ENCODE data around the gene LAMA3.

Gene LAMA3

DNA sequence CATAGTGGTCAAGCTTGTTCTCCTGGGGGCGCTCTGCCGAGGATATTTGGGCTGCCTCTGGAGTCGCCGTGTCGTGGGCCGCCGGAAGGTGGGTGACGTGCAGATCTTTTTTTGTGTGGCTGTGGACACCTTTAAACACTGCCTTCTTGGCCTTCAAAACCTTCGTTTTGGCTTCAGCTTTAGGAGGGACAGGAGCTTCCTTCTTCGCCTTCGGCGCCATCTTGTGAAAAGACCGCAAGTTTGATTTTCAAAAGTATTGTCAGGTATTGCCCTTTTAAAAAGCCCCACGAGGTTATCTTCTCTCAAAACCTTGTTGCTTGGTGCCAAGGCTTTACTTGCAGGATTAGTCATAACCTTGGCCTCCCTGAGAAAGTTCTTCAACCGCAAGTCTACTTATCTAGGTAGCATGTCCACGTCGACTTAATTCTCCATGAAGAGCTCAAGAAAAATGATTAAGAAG lies 20.8 kb downstream of the LAMA3 start:
- H3K14ac ChIP-seq (ENCODE audit: low read length in 2 of 2) = no peak overlapping the region
- peaks cover 0 to 3% of the 10 kb centered on the region in 2 experiments for H3K36me3 ChIP-seq (ENCODE audit: control insufficient read depth in 1 of 2, insufficient read depth in 2 of 2, low read depth in 1 of 2, low read length in 2 of 2)
- 89% methylated on average over 15 of the region's 17 CpGs for whole genome bisulfite sequencing
- no peak overlapping the region for H2BK12ac ChIP-seq (ENCODE audit: low read length in 2 of 2)
- H3K79me1 ChIP-seq (replicated peaks; ENCODE audit: low read length, poor library complexity, severe bottlenecking) = no peaks in the 10 kb centered on the region
- no peak overlapping the region for H4K8ac ChIP-seq (ENCODE audit: low read length)
- no peaks in the 10 kb centered on the region for H3K27me3 ChIP-seq (ENCODE audit: control insufficient read depth in 1 of 2, insufficient read depth in 1 of 2, low read length in 2 of 2)
- H3K4me1 ChIP-seq (ENCODE audit: control insufficient read depth, insufficient read depth, low read depth, low read length) = peaks cover 1% of the 10 kb centered on the region
- no peak overlapping the region for H3K18ac ChIP-seq (ENCODE audit: low read depth in 1 of 2, low read length in 2 of 2)
- H2AK5ac ChIP-seq (ENCODE audit: low read length, severe bottlenecking) = no peak overlapping the region
- no peak overlapping the region for H3K27ac ChIP-seq (ENCODE audit: low read length, poor library complexity, severe bottlenecking)
- no peak overlapping the region for H2BK5ac ChIP-seq (ENCODE audit: low read depth, low read length, poor library complexity, severe bottlenecking)
- H2BK15ac ChIP-seq (ENCODE audit: low read depth, poor library complexity, severe bottlenecking) = no peak overlapping the region
- peaks cover 5% of the 10 kb centered on the region for H3K9me3 ChIP-seq (ENCODE audit: control insufficient read depth, low read length)
- H2BK120ac ChIP-seq (ENCODE audit: low read depth, low read length) = no peak overlapping the region
- H3K4me3 ChIP-seq (ENCODE audit: insufficient read depth in 1 of 2, low read depth in 1 of 2, low read length in 2 of 2) = no peak overlapping the region
- H2AFZ ChIP-seq (ENCODE audit: low read depth, low read length) = no peak overlapping the region
- no peak overlapping the region for H4K91ac ChIP-seq (ENCODE audit: low read length)
- H3K4me2 ChIP-seq (ENCODE audit: low read length, poor library complexity, severe bottlenecking) = no peak overlapping the region
- DNase-seq = no peak
- no peak overlapping the region for H3K4ac ChIP-seq (ENCODE audit: low read depth in 1 of 2, low read length in 2 of 2)
- H3K9ac ChIP-seq (ENCODE audit: low read length) = no peak overlapping the region
- H3K23ac ChIP-seq (ENCODE audit: low read length in 2 of 2) = no peak overlapping the region

DNA sequence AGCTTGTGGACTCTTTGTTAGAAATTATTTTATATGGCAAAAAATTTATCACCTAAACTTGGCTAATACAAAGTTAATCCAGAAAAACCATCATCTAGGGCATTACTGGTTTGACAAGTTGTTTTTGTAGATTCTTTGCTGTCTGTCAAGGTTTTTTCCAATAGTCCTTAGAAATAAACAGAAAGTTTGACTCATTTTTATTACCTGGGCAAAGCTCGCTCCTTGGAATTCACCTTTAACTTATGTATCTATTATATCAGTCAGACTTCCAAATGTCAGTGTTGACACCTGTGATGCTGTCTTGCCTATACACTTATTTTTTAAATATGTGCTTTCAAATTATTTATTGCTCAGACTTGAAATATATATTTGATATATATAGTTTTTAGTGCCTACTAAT lies 21.7 kb downstream of the LAMA3 start:
- H3K4me3 ChIP-seq (ENCODE audit: insufficient read depth in 1 of 2, low read depth in 1 of 2, low read length in 2 of 2) = no peak overlapping the region
- no peak overlapping the region for H2BK12ac ChIP-seq (ENCODE audit: low read length in 2 of 2)
- H3K27ac ChIP-seq (ENCODE audit: low read length, poor library complexity, severe bottlenecking) = no peak overlapping the region
- H4K91ac ChIP-seq (ENCODE audit: low read length) = no peak overlapping the region
- H2AFZ ChIP-seq (ENCODE audit: low read depth, low read length) = no peak overlapping the region
- no peak overlapping the region for H2BK5ac ChIP-seq (ENCODE audit: low read depth, low read length, poor library complexity, severe bottlenecking)
- no peak overlapping the region for H3K4me2 ChIP-seq (ENCODE audit: low read length, poor library complexity, severe bottlenecking)
- H3K4ac ChIP-seq (ENCODE audit: low read depth in 1 of 2, low read length in 2 of 2) = no peak overlapping the region
- no peak overlapping the region for H4K8ac ChIP-seq (ENCODE audit: low read length)
- H2BK15ac ChIP-seq (ENCODE audit: low read depth, poor library complexity, severe bottlenecking) = no peak overlapping the region
- no peak overlapping the region for H3K9ac ChIP-seq (ENCODE audit: low read length)
- H2BK120ac ChIP-seq (ENCODE audit: low read depth, low read length) = no peak overlapping the region
- no peak overlapping the region for H3K23ac ChIP-seq (ENCODE audit: low read length in 2 of 2)
- peaks cover 1% of the 10 kb centered on the region for H3K4me1 ChIP-seq (ENCODE audit: control insufficient read depth, insufficient read depth, low read depth, low read length)
- 100% methylated on average over 1 of the region's 1 CpG for WGBS
- no peak overlapping the region for H3K14ac ChIP-seq (ENCODE audit: low read length in 2 of 2)
- DNase-seq = no peak
- H3K9me3 ChIP-seq (ENCODE audit: control insufficient read depth, low read length) = peaks cover 5% of the 10 kb centered on the region
- H3K18ac ChIP-seq (ENCODE audit: low read depth in 1 of 2, low read length in 2 of 2) = no peak overlapping the region
- H3K27me3 ChIP-seq (ENCODE audit: control insufficient read depth in 1 of 2, insufficient read depth in 1 of 2, low read length in 2 of 2) = no peaks in the 10 kb centered on the region
- H2AK5ac ChIP-seq (ENCODE audit: low read length, severe bottlenecking) = no peak overlapping the region
- H3K36me3 ChIP-seq (ENCODE audit: control insufficient read depth in 1 of 2, insufficient read depth in 2 of 2, low read depth in 1 of 2, low read length in 2 of 2) = peaks cover 0 to 3% of the 10 kb centered on the region in 2 experiments
- no peaks in the 10 kb centered on the region for H3K79me1 ChIP-seq (replicated peaks; ENCODE audit: low read length, poor library complexity, severe bottlenecking)

DNA sequence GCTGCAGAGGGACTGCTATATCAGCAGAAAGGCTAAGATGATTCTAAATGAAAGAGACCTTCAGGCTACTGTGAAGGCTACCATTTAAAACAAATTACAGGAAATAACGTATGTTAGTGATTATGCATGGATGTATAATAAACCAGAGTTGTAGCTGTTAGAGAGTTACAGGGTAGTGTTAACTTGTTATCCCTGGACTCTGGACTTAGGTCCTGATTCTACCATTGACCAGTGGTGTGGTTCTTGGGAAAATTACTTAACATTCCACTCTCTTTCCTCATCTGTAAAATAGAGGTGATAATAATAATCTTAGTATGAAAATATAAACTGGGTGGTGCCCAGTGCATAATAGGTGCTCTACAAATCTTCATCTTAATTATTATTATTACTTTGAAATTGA lies 22.2 kb downstream of the LAMA3 start:
- Histone ChIP-seq H3K4me1 (ENCODE audit: control insufficient read depth, insufficient read depth, low read depth, low read length) (peaks cover 1% of the 10 kb centered on the region), H3K27ac (ENCODE audit: low read length, poor library complexity, severe bottlenecking) (no peak overlapping the region), H3K27me3 (ENCODE audit: control insufficient read depth in 1 of 2, insufficient read depth in 1 of 2, low read length in 2 of 2) (no peaks in the 10 kb centered on the region), H4K8ac (ENCODE audit: low read length) (no peak overlapping the region), H2AK5ac (ENCODE audit: low read length, severe bottlenecking) (no peak overlapping the region), H2BK120ac (ENCODE audit: low read depth, low read length) (no peak overlapping the region), H3K4ac (ENCODE audit: low read depth in 1 of 2, low read length in 2 of 2) (no peak overlapping the region), H3K36me3 (ENCODE audit: control insufficient read depth in 1 of 2, insufficient read depth in 2 of 2, low read depth in 1 of 2, low read length in 2 of 2) (peaks cover 0 to 3% of the 10 kb centered on the region in 2 experiments), H3K14ac (ENCODE audit: low read length in 2 of 2) (no peak overlapping the region), H3K9ac (ENCODE audit: low read length) (no peak overlapping the region), H3K4me2 (ENCODE audit: low read length, poor library complexity, severe bottlenecking) (no peak overlapping the region), H4K91ac (ENCODE audit: low read length) (no peak overlapping the region), H3K79me1 (replicated peaks; ENCODE audit: low read length, poor library complexity, severe bottlenecking) (no peaks in the 10 kb centered on the region), H3K18ac (ENCODE audit: low read depth in 1 of 2, low read length in 2 of 2) (no peak overlapping the region), H3K4me3 (ENCODE audit: insufficient read depth in 1 of 2, low read depth in 1 of 2, low read length in 2 of 2) (no peak overlapping the region), H3K23ac (ENCODE audit: low read length in 2 of 2) (no peak overlapping the region), H3K9me3 (ENCODE audit: control insufficient read depth, low read length) (peaks cover 5% of the 10 kb centered on the region), H2BK5ac (ENCODE audit: low read depth, low read length, poor library complexity, severe bottlenecking) (no peak overlapping the region), H2BK12ac (ENCODE audit: low read length in 2 of 2) (no peak overlapping the region), H2BK15ac (ENCODE audit: low read depth, poor library complexity, severe bottlenecking) (no peak overlapping the region), H2AFZ (ENCODE audit: low read depth, low read length) (no peak overlapping the region)
- no peak for DNase-seq
- 92% methylated on average over 1 of the region's 1 CpG for WGBS

DNA sequence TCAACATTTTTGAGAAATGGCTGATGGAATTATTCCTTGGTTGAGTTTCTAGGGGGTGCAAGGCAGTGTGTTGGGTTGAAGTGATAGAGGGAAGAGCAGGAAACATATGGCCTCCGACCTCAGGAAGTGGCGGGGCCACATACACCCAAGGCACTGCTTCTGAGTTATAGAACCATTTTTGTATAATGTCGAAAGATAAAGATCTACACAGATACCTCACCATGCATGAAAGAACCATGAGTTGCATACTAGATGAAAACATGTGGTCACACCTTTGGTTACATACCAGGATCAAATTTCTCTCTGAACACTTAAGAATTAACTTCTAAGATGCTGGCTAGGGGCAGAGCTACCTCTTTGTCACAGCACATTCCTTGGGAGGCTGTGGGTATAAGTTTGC lies 23.2 kb downstream of the LAMA3 start:
- Histone ChIP-seq H3K79me1 (replicated peaks; ENCODE audit: low read length, poor library complexity, severe bottlenecking) (no peaks in the 10 kb centered on the region), H3K18ac (ENCODE audit: low read depth in 1 of 2, low read length in 2 of 2) (no peak overlapping the region), H3K27me3 (ENCODE audit: control insufficient read depth in 1 of 2, insufficient read depth in 1 of 2, low read length in 2 of 2) (no peaks in the 10 kb centered on the region), H3K9ac (ENCODE audit: low read length) (no peak overlapping the region), H4K91ac (ENCODE audit: low read length) (no peak overlapping the region), H3K4me3 (ENCODE audit: insufficient read depth in 1 of 2, low read depth in 1 of 2, low read length in 2 of 2) (no peak overlapping the region), H2AK5ac (ENCODE audit: low read length, severe bottlenecking) (no peak overlapping the region), H4K8ac (ENCODE audit: low read length) (no peak overlapping the region), H3K4me1 (ENCODE audit: control insufficient read depth, insufficient read depth, low read depth, low read length) (peaks cover 3% of the 10 kb centered on the region), H3K14ac (ENCODE audit: low read length in 2 of 2) (no peak overlapping the region), H2BK120ac (ENCODE audit: low read depth, low read length) (no peak overlapping the region), H3K4ac (ENCODE audit: low read depth in 1 of 2, low read length in 2 of 2) (no peak overlapping the region), H3K27ac (ENCODE audit: low read length, poor library complexity, severe bottlenecking) (no peak overlapping the region), H2AFZ (ENCODE audit: low read depth, low read length) (no peak overlapping the region), H3K9me3 (ENCODE audit: control insufficient read depth, low read length) (no peaks in the 10 kb centered on the region), H3K4me2 (ENCODE audit: low read length, poor library complexity, severe bottlenecking) (no peak overlapping the region), H3K23ac (ENCODE audit: low read length in 2 of 2) (no peak overlapping the region), H2BK12ac (ENCODE audit: low read length in 2 of 2) (no peak overlapping the region), H2BK15ac (ENCODE audit: low read depth, poor library complexity, severe bottlenecking) (no peak overlapping the region), H3K36me3 (ENCODE audit: control insufficient read depth in 1 of 2, insufficient read depth in 2 of 2, low read depth in 1 of 2, low read length in 2 of 2) (peaks cover 0 to 3% of the 10 kb centered on the region in 2 experiments), H2BK5ac (ENCODE audit: low read depth, low read length, poor library complexity, severe bottlenecking) (no peak overlapping the region)
- no peak for DNase-seq
- WGBS = 86% methylated on average over 1 of the region's 3 CpGs
